Small intestine (tissue), 16 donors: ENCODE measurements around the gene CALHM1. TPM values are rescaled to one million over a fixed set of nuclear protein-coding genes. Genes with fewer than 3 reads are reported as not detected.
"Not testable (repeated sequence)": the region's sequence is repeated elsewhere in the genome, so short reads cannot be mapped to it uniquely, and the experiment has no call there.

ENCODE experiments used
- DNase-seq, 2 donors: peaks; one replicate each; pipeline versions ENCODE4 v3.0.0 to v3.0.0-alpha.2; 2013
- FAIRE-seq: peaks from 2 replicates; lab custom pipeline; 2012; peaks lifted over from hg19 to GRCh38; lab: Jason Lieb, UNC
- H3K27ac ChIP-seq, 3 donors: one replicate each; pipeline ENCODE4 v1.5.1; 2013; ENCODE audit warnings: low read length in 2 of 3, mild to moderate bottlenecking in 2 of 3, control low read depth in 1 of 3, inconsistent platforms in 1 of 3, low read depth in 1 of 3, moderate library complexity in 1 of 3
- H3K27me3 ChIP-seq, 3 donors: one replicate each; pipeline ENCODE4 v1.6.1; 2013; ENCODE audit warnings: low read length in 3 of 3, inconsistent platforms in 1 of 3; ENCODE audit not compliant: control insufficient read depth in 3 of 3, insufficient read depth in 3 of 3
- H3K36me3 ChIP-seq, 3 donors: one replicate each; pipeline ENCODE4 v1.6.1; 2013; ENCODE audit warnings: low read length in 3 of 3, inconsistent platforms in 1 of 3, low read depth in 1 of 3, mild to moderate bottlenecking in 1 of 3, moderate library complexity in 1 of 3; ENCODE audit not compliant: control insufficient read depth in 3 of 3, insufficient read depth in 2 of 3
- H3K4me1 ChIP-seq, 3 donors: one replicate each; pipeline ENCODE4 v1.6.1; 2013; ENCODE audit warnings: low read length in 2 of 3, inconsistent platforms in 1 of 3, low read depth in 1 of 3, mild to moderate bottlenecking in 1 of 3, moderate library complexity in 1 of 3; ENCODE audit not compliant: control insufficient read depth in 3 of 3, insufficient read depth in 2 of 3
- H3K4me3 ChIP-seq, 3 donors: one replicate each; pipeline ENCODE4 v1.5.1; 2013; ENCODE audit warnings: low read length in 3 of 3, control low read depth in 1 of 3, inconsistent platforms in 1 of 3, low read depth in 1 of 3, mild to moderate bottlenecking in 1 of 3, moderate library complexity in 1 of 3
- H3K9me3 ChIP-seq, 2 donors: one replicate each; pipeline ENCODE4 v1.6.1; 2013; ENCODE audit warnings: low read depth in 1 of 2, low read length in 1 of 2; ENCODE audit not compliant: control insufficient read depth in 2 of 2, insufficient read depth in 1 of 2
- WGBS, 3 donors: extraction: QIAGEN DNeasy Blood & Tissue Kit; methylation state at CpG; one replicate each; pipeline ENCODE4 v1.1.7; 2013; 5-methylcytosine and 5-hydroxymethylcytosine counted together
- long read RNA-seq, 10 donors: transcript quantifications; one replicate each; lab custom pipeline, GENCODE V29; 2026
- polyA plus RNA-seq, 4 donors: library from polyadenylated mRNA; stranded (reverse) in 3 of 4; unstranded in 1 of 4; fragments of 200-250 nt in 3 of 4; fragments of 120-200 nt in 1 of 4; gene quantifications; one replicate each; pipeline versions ENCODE4 v1.2.1 to v1.2.3, GENCODE V29; 2013
- donor health status: healthy with polysubstance abuse.
- donor health status: control.
- donor health status: control.
- donor health status: Bipolar disorder and iron deficiency.
- donor health status: healthy.

Gene CALHM1
- polyA plus RNA-seq = under 1 TPM in 2 of 4 donors, not detected in 2; 0.03 to 0.06 TPM
- long read RNA-seq, donor 1 = 0 reads
- long read RNA-seq, donor 2 = 0 reads
- long read RNA-seq, donor 3 = 0 reads
- long read RNA-seq, donor 4 = 0 reads
- long read RNA-seq, donor 5 = 0 reads
- long read RNA-seq, donor 6 = 0 reads
- long read RNA-seq, donor 7 = 0 reads
- long read RNA-seq, donor 8 = 0 reads
- long read RNA-seq, donor 9 = 0 reads
- long read RNA-seq, donor 10 = 0 reads

GRCh38 chr10:103458720-103459119 lies at the start of gene CALHM1:
Gene CALHM1 (minus strand): TSS chr10:103458900. CDS start chr10:103458751, 149 bp downstream.
- H3K4me1 ChIP-seq = no peaks in the 10 kb centered on the region
- H3K27ac ChIP-seq = no peak within 1 kb of the TSS
- H3K27me3 ChIP-seq = no peaks in the 10 kb centered on the region
- H3K4me3 ChIP-seq = no peak within 1 kb of the TSS
- FAIRE-seq = no peak
- 48 to 70% (median 54%) methylated on average over 5 to 9 of the region's 9 CpGs for WGBS, 3 donors
- H3K36me3 ChIP-seq = no peaks in the 10 kb centered on the region
- H3K9me3 ChIP-seq = no peaks in the 10 kb centered on the region
- DNase-seq = peak in 1 of 2 donors; percentile 26

- FAIRE-seq = no peak
- Histone ChIP-seq H3K4me1 (peaks cover 3 to 66% (median 4%) of the 10 kb centered on the region in 3 donors), H3K27me3 (no peaks in the 10 kb centered on the region), H3K9me3 (no peaks in the 10 kb centered on the region), H3K27ac (peak overlapping the region in 2 of 3 donors; percentile 19 to 59), H3K36me3 (no peaks in the 10 kb centered on the region), H3K4me3 (no peak overlapping the region)
- WGBS, 3 donors = 21 to 53% (median 35%) methylated on average over 10 of the region's 10 CpGs
- DNase-seq = peak; percentile 61 to 74
These were observed 48.8 kb upstream of the CALHM1 start for GRCh38 chr10:103507235-103508191.

- Histone ChIP-seq H3K36me3 (no peaks in the 10 kb centered on the region), H3K4me3 (no peak overlapping the region), H3K27me3 (no peaks in the 10 kb centered on the region), H3K9me3 (no peaks in the 10 kb centered on the region), H3K4me1 (peaks cover 3 to 52% (median 3%) of the 10 kb centered on the region in 3 donors), H3K27ac (no peak overlapping the region)
- 90 to 98% (median 93%) methylated on average over 4 of the region's 4 CpGs for WGBS, 3 donors
- no peak for DNase-seq
- FAIRE-seq = no peak
These were observed 47.4 kb upstream of the CALHM1 start for GRCh38 chr10:103506061-103506460.

GRCh38 chr10:103504181-103504783 lies 45.6 kb upstream of the CALHM1 start:
- FAIRE-seq = no peak
- 39 to 47% (median 43%) methylated on average over 10 of the region's 10 CpGs for WGBS, 3 donors
- DNase-seq = peak; percentile 67 to 81
- peak overlapping the region in 1 of 3 donors; percentile 57 for H3K27ac ChIP-seq
- H3K27me3 ChIP-seq = no peaks in the 10 kb centered on the region
- H3K4me3 ChIP-seq = no peak overlapping the region
- peaks cover 3 to 50% (median 10%) of the 10 kb centered on the region in 3 donors for H3K4me1 ChIP-seq
- H3K9me3 ChIP-seq = no peaks in the 10 kb centered on the region
- H3K36me3 ChIP-seq = no peaks in the 10 kb centered on the region

GRCh38 chr10:103503777-103504176 lies 45.1 kb upstream of the CALHM1 start:
- H3K9me3 ChIP-seq, FAIRE-seq, H3K4me3 ChIP-seq, H3K36me3 ChIP-seq, H3K27me3 ChIP-seq, DNase-seq: not testable (repeated sequence)
- peak overlapping the region in 1 of 3 donors; percentile 57 for H3K27ac ChIP-seq
- peaks cover 3 to 50% (median 10%) of the 10 kb centered on the region in 3 donors for H3K4me1 ChIP-seq
- WGBS, 3 donors = 87 to 91% (median 91%) methylated on average over 6 of the region's 6 CpGs

- FAIRE-seq (no peak), DNase-seq (no peak)
- no peaks in the 10 kb centered on the region for H3K27me3 ChIP-seq
- H3K36me3 ChIP-seq = no peaks in the 10 kb centered on the region
- 76 to 84% (median 81%) methylated on average over 13 of the region's 13 CpGs for WGBS, 3 donors
- H3K4me3 ChIP-seq = no peak overlapping the region
- H3K4me1 ChIP-seq = peaks cover 3 to 44% (median 10%) of the 10 kb centered on the region in 3 donors
- no peaks in the 10 kb centered on the region for H3K9me3 ChIP-seq
- no peak overlapping the region for H3K27ac ChIP-seq
These were observed 44.4 kb upstream of the CALHM1 start for GRCh38 chr10:103502849-103503660.

- DNase-seq = no peak
- H3K9me3 ChIP-seq = no peaks in the 10 kb centered on the region
- no peaks in the 10 kb centered on the region for H3K27me3 ChIP-seq
- H3K4me3 ChIP-seq = no peak overlapping the region
- H3K27ac ChIP-seq = no peak overlapping the region
- peaks cover 3 to 30% (median 10%) of the 10 kb centered on the region in 3 donors for H3K4me1 ChIP-seq
- 81 to 87% (median 82%) methylated on average over 3 of the region's 3 CpGs for WGBS, 3 donors
- no peak for FAIRE-seq
- H3K36me3 ChIP-seq = no peaks in the 10 kb centered on the region
These were observed 42.5 kb upstream of the CALHM1 start for GRCh38 chr10:103501186-103501585.
